Prostate gland (tissue), 2 donors: ENCODE results near the gene UVRAG. TPM values are rescaled to one million over a fixed set of nuclear protein-coding genes. Genes with fewer than 3 reads are reported as not detected.

Source experiments
- DNase-seq: peaks from one replicate; pipeline ENCODE4 v3.0.0-alpha.2; 2019; ENCODE audit warnings: low spot score
- H3K27ac ChIP-seq, 2 donors: fragments of 200-600 bp; sonication (generic); 2 replicates each; pipeline ENCODE4 v1.5.1; 2017 to 2019
- H3K27me3 ChIP-seq: fragments of 200-600 bp; sonication (generic); replicated peaks from 2 replicates; pipeline ENCODE4 v1.5.1; 2019; ENCODE audit not compliant: insufficient read depth
- H3K36me3 ChIP-seq, 2 donors: fragments of 200-600 bp; sonication (generic); 1 replicate in 1 of 2; 2 replicates in 1 of 2; pipeline versions ENCODE4 v1.5.1 to v1.8.1; 2017 to 2019
- H3K4me1 ChIP-seq: fragments of 200-600 bp; sonication (generic); replicated peaks from 2 replicates; pipeline ENCODE4 v1.5.1; 2019
- H3K4me3 ChIP-seq, 2 donors: fragments of 200-600 bp; sonication (generic); 2 replicates each; pipeline ENCODE4 v1.5.1; 2017 to 2019
- H3K9me3 ChIP-seq: fragments of 200-600 bp; sonication (generic); 2 replicates; pipeline ENCODE4 v1.5.1; 2017
- POLR2A ChIP-seq: fragments of 450-650 bp; IDR thresholded peaks from one replicate; pipeline ENCODE4 v1.6.1; 2016; ENCODE audit warnings: antibody characterized with exemption, mild to moderate bottlenecking
- POLR2AphosphoS5 ChIP-seq: sonication (generic); formaldehyde crosslinking; IDR thresholded peaks from one replicate; pipeline ENCODE4 v1.6.1; 2017; ENCODE audit warnings: antibody characterized with exemption
- WGBS: methylation state at CpG from one replicate; pipeline ENCODE4 v1.1.5; 2018; 5-methylcytosine and 5-hydroxymethylcytosine counted together
- intact Hi-C: fragments of 100-400 bp; cut with DNase I; formaldehyde crosslinking; loops from one replicate; pipeline ENCODE4 v1.14.2; 2022
- total RNA-seq, 2 donors: library from RNA; depleted of rRNA; stranded (reverse); fragments of >200 nt; gene quantifications; one replicate each; pipeline ENCODE4 v1.1.0, GENCODE V29; 2016
- TF ChIP-seq, protein P1 (sequence below), 4 experiments: fragments of 200-600 bp in 2 of 4; fragments of 450-650 bp in 2 of 4; sonication (generic) in 2 of 4; IDR thresholded peaks; 1 replicate in 3 of 4; 2 replicates in 1 of 4; pipeline ENCODE4 v1.5.1; 2016 to 2019; ENCODE audit warnings: antibody characterized with exemption in 4 of 4, mild to moderate bottlenecking in 2 of 4, moderate library complexity in 2 of 4

The UVRAG gene
- total RNA-seq, 2 donors from 2014 or later = 13.9 to 25.2 TPM

DNA sequence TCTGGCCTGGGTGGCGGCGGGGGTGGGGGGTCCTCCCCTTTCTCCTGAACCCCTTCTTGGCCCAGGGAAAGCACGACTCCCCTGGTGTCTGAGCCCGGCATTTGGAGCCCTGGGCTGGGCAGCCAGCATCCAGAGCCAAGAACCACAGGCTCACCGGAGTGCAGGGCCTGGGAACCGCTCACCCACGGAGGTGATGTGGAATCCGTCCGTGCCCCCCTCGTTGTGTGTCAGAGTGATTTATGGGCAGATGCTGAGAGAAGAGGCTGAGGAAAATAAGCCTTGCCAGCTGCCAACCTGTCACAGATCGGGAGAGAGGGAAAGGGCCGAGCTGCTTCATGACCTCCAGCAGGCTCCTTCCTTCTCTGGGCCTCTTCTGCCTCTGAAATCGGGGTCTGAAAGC, 357.6 kb downstream of the UVRAG start:
- H3K36me3 ChIP-seq = no peaks in the 10 kb centered on the region
- no peaks in the 10 kb centered on the region for H3K27me3 ChIP-seq
- TF ChIP-seq POLR2AphosphoS5 (no peak), POLR2A (no peak)
- TF ChIP-seq, protein P1, sequence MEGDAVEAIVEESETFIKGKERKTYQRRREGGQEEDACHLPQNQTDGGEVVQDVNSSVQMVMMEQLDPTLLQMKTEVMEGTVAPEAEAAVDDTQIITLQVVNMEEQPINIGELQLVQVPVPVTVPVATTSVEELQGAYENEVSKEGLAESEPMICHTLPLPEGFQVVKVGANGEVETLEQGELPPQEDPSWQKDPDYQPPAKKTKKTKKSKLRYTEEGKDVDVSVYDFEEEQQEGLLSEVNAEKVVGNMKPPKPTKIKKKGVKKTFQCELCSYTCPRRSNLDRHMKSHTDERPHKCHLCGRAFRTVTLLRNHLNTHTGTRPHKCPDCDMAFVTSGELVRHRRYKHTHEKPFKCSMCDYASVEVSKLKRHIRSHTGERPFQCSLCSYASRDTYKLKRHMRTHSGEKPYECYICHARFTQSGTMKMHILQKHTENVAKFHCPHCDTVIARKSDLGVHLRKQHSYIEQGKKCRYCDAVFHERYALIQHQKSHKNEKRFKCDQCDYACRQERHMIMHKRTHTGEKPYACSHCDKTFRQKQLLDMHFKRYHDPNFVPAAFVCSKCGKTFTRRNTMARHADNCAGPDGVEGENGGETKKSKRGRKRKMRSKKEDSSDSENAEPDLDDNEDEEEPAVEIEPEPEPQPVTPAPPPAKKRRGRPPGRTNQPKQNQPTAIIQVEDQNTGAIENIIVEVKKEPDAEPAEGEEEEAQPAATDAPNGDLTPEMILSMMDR (IDR thresholded peaks at IDR 0.05) = no peak
- H3K4me1 ChIP-seq = no peaks in the 10 kb centered on the region
- H3K4me3 ChIP-seq = no peak overlapping the region
- WGBS = 57% methylated on average over 13 of the region's 13 CpGs
- no peak for DNase-seq
- intact Hi-C loops = no loop called here
- no peak overlapping the region for H3K27ac ChIP-seq
- no peaks in the 10 kb centered on the region for H3K9me3 ChIP-seq

DNA sequence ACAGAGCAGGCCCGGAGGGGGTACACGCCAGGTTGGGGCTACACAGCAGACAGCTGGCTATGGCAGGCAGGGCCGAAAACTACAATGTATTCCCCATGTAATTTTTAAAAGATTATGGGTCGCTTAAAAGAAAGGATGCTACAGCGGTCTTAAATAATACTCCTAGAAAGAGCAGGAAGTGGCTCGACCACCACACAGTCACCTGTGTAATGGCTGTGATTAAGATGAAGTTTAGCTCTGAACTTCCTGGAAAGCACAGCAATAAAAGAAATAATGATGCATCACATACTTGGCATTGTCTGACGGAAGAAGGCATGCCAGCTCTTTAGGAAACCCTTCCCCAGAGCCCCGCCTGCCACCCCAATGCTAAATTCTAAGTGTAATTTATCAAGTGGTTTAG, 358.7 kb downstream of the UVRAG start:
- no peak overlapping the region for H3K4me3 ChIP-seq
- H3K36me3 ChIP-seq = no peaks in the 10 kb centered on the region
- intact Hi-C loops = no loop called here
- H3K9me3 ChIP-seq = no peaks in the 10 kb centered on the region
- TF ChIP-seq, protein P1 (IDR thresholded peaks at IDR 0.05) = no peak
- TF ChIP-seq POLR2A (no peak), POLR2AphosphoS5 (no peak)
- no peak for DNase-seq
- H3K27me3 ChIP-seq = no peaks in the 10 kb centered on the region
- WGBS = 73% methylated on average over 8 of the region's 8 CpGs
- no peak overlapping the region for H3K27ac ChIP-seq
- no peaks in the 10 kb centered on the region for H3K4me1 ChIP-seq

- no peak for DNase-seq
- no peaks in the 10 kb centered on the region for H3K36me3 ChIP-seq
- H3K27ac ChIP-seq = no peak overlapping the region
- TF ChIP-seq POLR2A (no peak), POLR2AphosphoS5 (no peak)
- TF ChIP-seq, protein P1 (IDR thresholded peaks at IDR 0.05) = no peak
- H3K4me3 ChIP-seq = no peak overlapping the region
- no peaks in the 10 kb centered on the region for H3K27me3 ChIP-seq
- WGBS = 95% methylated on average over 5 of the region's 5 CpGs
- intact Hi-C loops = no loop called here
- no peaks in the 10 kb centered on the region for H3K9me3 ChIP-seq
- no peaks in the 10 kb centered on the region for H3K4me1 ChIP-seq
Measured at GRCh38 chr11:76174330-76174729, 359.3 kb downstream of the UVRAG start.

DNA sequence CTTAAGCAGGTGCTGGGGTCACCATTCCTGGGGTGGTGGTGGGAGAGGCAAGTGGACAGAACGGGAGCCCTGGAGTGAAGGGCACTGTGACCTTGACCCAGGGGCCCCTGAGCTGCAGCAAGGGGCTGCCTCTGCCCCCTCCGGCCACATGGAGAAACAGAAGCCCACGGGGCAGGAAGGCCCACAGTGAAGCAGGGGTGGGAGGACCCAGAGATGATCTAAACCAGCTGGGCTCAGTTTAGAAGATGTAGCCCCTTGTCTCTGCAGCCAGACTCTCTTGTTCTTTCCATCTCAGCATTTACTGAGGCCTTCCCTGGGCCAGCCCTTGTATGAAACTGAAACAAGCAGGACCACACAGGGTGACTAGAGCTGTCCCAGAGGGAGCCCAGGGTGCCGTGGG, 360.8 kb downstream of the UVRAG start:
- Histone ChIP-seq H3K36me3 (no peaks in the 10 kb centered on the region), H3K4me3 (no peak overlapping the region), H3K9me3 (no peaks in the 10 kb centered on the region), H3K27me3 (no peaks in the 10 kb centered on the region), H3K27ac (no peak overlapping the region), H3K4me1 (no peaks in the 10 kb centered on the region)
- no peak for TF ChIP-seq POLR2AphosphoS5
- TF ChIP-seq POLR2A = no peak
- TF ChIP-seq, protein P1 (IDR thresholded peaks at IDR 0.05) = no peak
- no peak for DNase-seq
- WGBS = 78% methylated on average over 4 of the region's 4 CpGs
- intact Hi-C loops = no loop called here

GRCh38 chr11:76176463-76176862, 361.5 kb downstream of the UVRAG start:
- Histone ChIP-seq H3K36me3 (no peaks in the 10 kb centered on the region), H3K4me3 (no peak overlapping the region), H3K27me3 (no peaks in the 10 kb centered on the region), H3K27ac (no peak overlapping the region), H3K4me1 (no peaks in the 10 kb centered on the region), H3K9me3 (no peaks in the 10 kb centered on the region)
- intact Hi-C loops = no loop called here
- TF ChIP-seq, protein P1 (IDR thresholded peaks at IDR 0.05) = no peak
- TF ChIP-seq POLR2A (no peak), POLR2AphosphoS5 (no peak)
- WGBS = 93% methylated on average over 9 of the region's 9 CpGs
- no peak for DNase-seq
